Spinal cord (tissue), 10 donors: ENCODE measurements around the gene ZNF878. TPM values are rescaled to one million over a fixed set of nuclear protein-coding genes. Genes with fewer than 3 reads are reported as not detected.
"Not testable (repeated sequence)": the region's sequence is repeated elsewhere in the genome, so short reads cannot be mapped to it uniquely, and the experiment has no call there.

Experiments used
- DNase-seq, 6 donors: peaks; one replicate each; pipeline versions ENCODE4 v3.0.0 to v3.0.0-alpha.2; 2013 to 2015; ENCODE audit warnings: low spot score in 6 of 6, low read depth in 4 of 6
- H3K27ac ChIP-seq: one replicate; pipeline ENCODE4 v1.5.1; 2013; ENCODE audit warnings: low read depth, low read length, control low read depth
- H3K27me3 ChIP-seq: one replicate; pipeline ENCODE4 v1.6.1; 2013; ENCODE audit warnings: low read length; ENCODE audit not compliant: control insufficient read depth, insufficient read depth
- H3K36me3 ChIP-seq: one replicate; pipeline ENCODE4 v1.6.1; 2013; ENCODE audit warnings: low read length; ENCODE audit not compliant: control insufficient read depth, insufficient read depth
- H3K4me1 ChIP-seq: one replicate; pipeline ENCODE4 v1.6.1; 2013; ENCODE audit warnings: low read length; ENCODE audit not compliant: control insufficient read depth, insufficient read depth
- H3K4me3 ChIP-seq: one replicate; pipeline ENCODE4 v1.5.1; 2013; ENCODE audit warnings: low read depth, low read length, control low read depth
- H3K9me3 ChIP-seq: one replicate; pipeline ENCODE4 v1.6.1; 2013; ENCODE audit warnings: low read length; ENCODE audit not compliant: control insufficient read depth, insufficient read depth
- WGBS: methylation state at CpG from one replicate; pipeline ENCODE4 v1.1.5; 2013; ENCODE audit warnings: missing lambda C conversion rate; ENCODE audit not compliant: insufficient coverage; 5-methylcytosine and 5-hydroxymethylcytosine counted together
- long read RNA-seq, 4 donors: transcript quantifications; one replicate each; lab custom pipeline, GENCODE V29; 2026
- polyA plus RNA-seq, 2 donors: library from polyadenylated mRNA; unstranded; fragments of 120-200 nt; gene quantifications; one replicate each; pipeline ENCODE4 v1.2.1, GENCODE V29; 2013; ENCODE audit not compliant: insufficient read length in 2 of 2
- total RNA-seq, 2 donors: library from RNA; depleted of rRNA in 1 of 2; stranded (reverse); fragments of 120-200 nt in 1 of 2; fragments of >200 nt in 1 of 2; gene quantifications; one replicate each; pipeline versions ENCODE4 v1.2.3 to v1.2.4, GENCODE V29; 2013 to 2014
- donor health status: healthy.

Gene ZNF878
- under 1 TPM; 0.44 to 0.59 TPM for total RNA-seq
- polyA plus RNA-seq, result 1 to 10 TPM in 1 of 2 donors, under 1 TPM in 1; 0.62 to 1.6 TPM
- long read RNA-seq, donor 1, result 0 reads
- long read RNA-seq, donor 2, result 0 reads
- long read RNA-seq, donor 3, result 0 reads
- long read RNA-seq, donor 4, result 0 reads

DNA sequence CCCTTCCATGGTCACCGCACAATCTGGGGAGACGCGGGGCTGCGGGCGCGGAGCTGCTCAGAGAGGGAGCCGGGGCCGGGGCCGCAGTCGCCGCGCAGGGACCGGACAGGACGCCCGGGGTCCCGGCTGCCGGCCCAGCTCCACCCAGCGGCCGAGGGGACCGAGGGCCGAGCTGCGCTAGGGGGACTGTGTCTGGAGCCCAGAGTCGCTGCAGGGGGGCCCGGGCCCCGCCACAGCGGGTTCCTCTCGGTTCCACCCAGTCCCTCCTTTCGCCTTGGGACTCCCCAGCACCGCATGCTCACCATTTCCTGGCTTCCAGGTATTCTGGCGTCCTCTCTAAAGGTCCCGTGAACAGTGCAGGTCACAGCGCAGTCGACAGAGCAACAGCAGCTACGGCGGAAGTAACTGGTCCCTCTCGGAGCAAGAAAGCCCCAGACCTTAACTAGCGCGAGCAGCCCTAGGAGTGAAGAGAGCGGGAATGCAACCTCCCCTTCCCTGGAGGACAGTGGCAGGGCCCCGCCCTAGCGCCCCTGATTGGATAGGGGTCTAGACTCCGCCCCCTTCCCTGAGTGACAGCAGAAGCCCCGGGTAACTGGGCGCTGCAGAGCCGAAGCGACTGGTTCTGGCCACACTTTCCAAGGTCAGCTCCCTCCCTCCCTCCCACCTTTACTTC, at the start of gene ZNF878:
TSS of gene ZNF878 (minus strand) at position 465 of the 673 bp plus-strand sequence. CDS start at position 305, 160 bp downstream.
- Histone ChIP-seq H3K27me3 (no peaks in the 10 kb centered on the region), H3K27ac (peak within 1 kb of the TSS; percentile 90), H3K4me1 (peaks cover 17% of the 10 kb centered on the region), H3K9me3 (no peaks in the 10 kb centered on the region), H3K36me3 (no peaks in the 10 kb centered on the region), H3K4me3 (peak within 1 kb of the TSS; percentile 70)
- DNase-seq, result peak in 5 of 6 donors; percentile 72 to 96 (median 86)
- WGBS, result 0% methylated on average over 46 of the region's 46 CpGs

DNA sequence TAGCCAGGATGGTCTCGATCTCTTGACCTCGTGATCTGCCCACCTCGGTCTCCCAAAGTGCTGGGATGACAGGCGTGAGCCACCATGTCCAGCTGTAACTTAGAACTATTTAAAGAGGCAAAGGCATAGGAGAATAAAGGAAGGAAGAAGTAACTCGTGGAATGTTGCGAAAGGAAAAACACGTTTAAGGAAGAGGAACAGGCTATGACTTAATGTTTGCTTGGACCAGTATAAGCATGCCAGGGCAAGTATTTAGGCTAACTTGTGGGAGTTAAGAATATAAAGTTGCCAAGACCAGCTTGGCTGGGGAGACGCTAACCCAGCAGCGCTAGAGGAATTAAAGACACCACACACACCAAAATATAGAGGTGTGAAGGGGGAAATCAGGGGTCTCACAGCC, 45.3 kb upstream of the ZNF878 start:
- DNase-seq, result no peak
- peaks cover 4% of the 10 kb centered on the region for H3K36me3 ChIP-seq
- H3K4me3 ChIP-seq, result no peak overlapping the region
- no peak overlapping the region for H3K27ac ChIP-seq
- no peaks in the 10 kb centered on the region for H3K9me3 ChIP-seq
- no peaks in the 10 kb centered on the region for H3K27me3 ChIP-seq
- H3K4me1 ChIP-seq, result no peaks in the 10 kb centered on the region
- 89% methylated on average over 7 of the region's 9 CpGs for WGBS

DNA sequence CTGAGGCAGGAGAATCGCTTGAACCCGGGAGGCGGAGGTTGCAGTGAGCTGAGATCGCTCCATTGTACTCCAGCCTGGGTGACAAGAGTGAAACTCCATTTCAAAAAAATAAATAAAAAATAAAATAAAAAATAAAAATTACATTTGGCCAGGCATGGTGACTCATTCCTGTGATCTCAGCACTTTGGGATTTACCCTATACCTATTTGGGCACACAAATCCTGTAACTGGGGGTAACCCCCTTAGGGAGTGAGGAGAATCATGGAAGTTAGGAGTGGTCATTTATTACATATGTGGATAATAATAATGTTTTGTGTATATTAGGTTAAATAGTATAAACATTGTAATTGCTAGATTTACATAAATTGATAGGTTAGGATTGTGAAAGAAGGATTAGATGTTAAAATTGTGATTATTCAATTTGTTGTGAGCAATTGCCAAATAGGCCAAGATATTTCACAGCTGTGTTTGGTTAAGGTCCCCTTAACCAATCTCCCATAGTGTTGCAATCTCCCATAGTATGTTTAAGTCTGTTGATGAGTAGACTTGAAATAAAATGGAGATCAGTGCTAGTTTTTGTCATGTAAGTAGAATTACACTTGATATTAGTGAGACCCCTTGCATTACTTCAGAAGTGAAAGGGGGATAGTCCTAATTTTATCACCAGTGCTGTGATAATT, 42.5 kb upstream of the ZNF878 start:
- H3K27ac ChIP-seq, result no peak overlapping the region
- DNase-seq, result no peak
- H3K27me3 ChIP-seq, result no peaks in the 10 kb centered on the region
- peaks cover 19% of the 10 kb centered on the region for H3K4me1 ChIP-seq
- WGBS, result no CpG with 5 or more reads among the region's 4 CpGs
- peaks cover 4% of the 10 kb centered on the region for H3K36me3 ChIP-seq
- no peaks in the 10 kb centered on the region for H3K9me3 ChIP-seq
- H3K4me3 ChIP-seq, result no peak overlapping the region

DNA sequence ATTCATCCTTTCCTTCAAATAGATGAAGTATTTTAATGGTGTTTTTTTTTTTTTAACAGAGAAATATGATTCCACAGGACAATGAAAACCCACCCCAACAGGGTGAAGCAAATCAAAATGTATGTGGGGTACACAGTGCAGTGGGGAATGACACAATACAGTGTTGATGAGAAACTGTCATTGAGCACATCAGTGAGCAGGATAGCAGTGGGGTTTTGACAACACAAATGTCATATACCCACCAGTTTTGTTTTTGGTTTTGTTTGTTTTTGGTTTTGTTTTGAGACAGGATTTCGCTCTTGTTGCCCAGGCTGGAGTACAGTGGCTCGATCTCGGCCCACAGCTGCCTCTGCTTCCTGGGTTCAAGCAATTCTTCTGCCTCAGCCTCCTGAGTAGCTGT, 41.0 kb upstream of the ZNF878 start:
- Histone ChIP-seq H3K4me1 (peaks cover 19% of the 10 kb centered on the region), H3K27ac (no peak overlapping the region), H3K27me3 (no peaks in the 10 kb centered on the region), H3K36me3 (peaks cover 4% of the 10 kb centered on the region), H3K9me3 (no peaks in the 10 kb centered on the region), H3K4me3 (no peak overlapping the region)
- 100% methylated on average over 3 of the region's 3 CpGs for WGBS
- DNase-seq, result no peak

DNA sequence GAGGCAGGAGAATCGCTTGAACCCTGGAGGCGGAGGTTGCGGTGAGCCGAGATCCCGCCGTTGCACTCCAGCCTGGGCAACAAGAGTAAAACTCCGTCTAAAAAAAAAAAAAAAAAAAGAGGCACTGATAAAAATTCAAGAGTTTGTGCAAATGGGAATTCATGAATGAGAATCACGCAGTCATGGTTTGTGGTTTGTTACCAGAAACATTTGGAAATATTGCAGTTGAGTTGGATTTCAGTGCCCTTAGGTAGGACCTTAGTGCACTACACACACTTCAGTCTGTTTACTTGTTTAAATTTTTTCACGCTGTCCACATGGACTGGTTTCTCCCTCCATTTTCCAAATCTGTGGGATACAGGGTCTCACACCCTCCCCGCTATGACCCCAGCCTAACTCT, 40.2 kb upstream of the ZNF878 start:
- Histone ChIP-seq H3K27me3 (no peaks in the 10 kb centered on the region), H3K36me3 (peaks cover 2% of the 10 kb centered on the region), H3K27ac (no peak overlapping the region), H3K4me1 (peaks cover 19% of the 10 kb centered on the region), H3K4me3 (peak overlapping the region; percentile 68), H3K9me3 (no peaks in the 10 kb centered on the region)
- no peak for DNase-seq
- WGBS, result 37% methylated on average over 9 of the region's 10 CpGs

DNA sequence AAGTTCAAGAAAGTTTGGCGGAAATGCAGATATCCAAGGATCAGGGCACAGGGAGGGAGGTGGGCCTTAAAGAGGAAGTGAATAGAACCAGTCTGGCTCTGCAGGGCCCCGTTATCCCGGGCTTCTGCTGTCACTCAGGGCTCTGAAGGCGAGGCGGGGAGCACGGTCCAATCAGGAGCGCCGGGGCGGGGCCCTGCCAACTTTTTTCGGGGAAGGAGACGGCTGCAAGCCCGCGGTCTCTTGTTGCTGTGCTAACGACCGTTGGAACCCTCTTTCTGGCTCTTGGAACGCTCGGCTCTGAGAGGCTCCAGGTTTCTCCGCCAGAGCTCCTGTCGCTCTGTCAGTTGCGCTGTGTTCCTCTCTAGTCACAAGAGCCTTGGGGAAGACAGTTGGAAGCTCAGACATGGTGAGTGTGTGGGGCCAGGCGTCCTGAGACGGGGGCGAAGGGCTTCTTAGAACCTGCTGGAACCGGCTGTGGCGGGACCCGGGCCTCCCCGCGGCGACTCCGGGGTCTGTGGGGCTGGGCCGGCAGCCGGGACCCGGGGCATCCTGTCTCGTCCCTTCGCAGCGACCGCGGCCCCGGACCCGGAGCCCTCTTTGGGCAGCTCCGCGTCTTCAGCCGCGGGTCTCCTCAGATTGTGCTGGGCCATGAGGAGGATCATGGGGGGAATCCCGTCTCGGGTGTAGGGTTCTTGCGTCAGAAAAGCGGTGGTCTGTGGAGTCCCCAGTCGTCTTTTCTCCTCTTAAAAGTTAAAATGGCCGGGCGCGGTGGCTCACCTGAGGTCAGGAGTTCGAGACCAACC, 39.5 kb upstream of the ZNF878 start:
- Histone ChIP-seq H3K9me3 (no peaks in the 10 kb centered on the region), H3K36me3 (no peaks in the 10 kb centered on the region), H3K4me3 (peak overlapping the region; percentile 68), H3K27ac (peak overlapping the region; percentile 93), H3K4me1 (peaks cover 19% of the 10 kb centered on the region), H3K27me3 (no peaks in the 10 kb centered on the region)
- peak; percentile 56 to 93 (median 72) for DNase-seq
- WGBS, result 3% methylated on average over 52 of the region's 53 CpGs

DNA sequence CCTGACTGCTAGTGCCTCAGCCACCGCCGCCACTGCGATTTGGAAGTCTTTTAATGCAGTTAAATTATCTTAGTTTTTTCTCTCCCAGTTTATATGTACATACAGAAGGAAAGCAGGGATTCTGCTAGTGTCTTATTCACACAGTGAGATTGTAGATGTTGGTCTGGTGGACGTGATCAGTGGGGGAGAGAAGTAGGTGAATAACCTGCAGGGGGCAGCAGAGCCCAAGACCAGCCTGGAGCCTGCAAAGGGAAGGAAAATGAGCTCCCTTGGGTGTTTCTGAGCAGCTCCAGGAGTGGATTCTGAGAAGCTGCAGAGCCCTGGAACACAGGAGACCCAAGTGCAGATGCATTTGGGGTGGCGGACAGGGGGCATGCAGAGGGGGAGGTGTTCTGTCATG, 38.0 kb upstream of the ZNF878 start:
- Histone ChIP-seq H3K36me3 (no peaks in the 10 kb centered on the region), H3K27me3 (no peaks in the 10 kb centered on the region), H3K9me3 (no peaks in the 10 kb centered on the region), H3K27ac (no peak overlapping the region), H3K4me1 (peaks cover 19% of the 10 kb centered on the region), H3K4me3 (no peak overlapping the region)
- WGBS, result 63% methylated on average over 2 of the region's 5 CpGs
- peak; percentile 5 to 91 (median 34) for DNase-seq

DNA sequence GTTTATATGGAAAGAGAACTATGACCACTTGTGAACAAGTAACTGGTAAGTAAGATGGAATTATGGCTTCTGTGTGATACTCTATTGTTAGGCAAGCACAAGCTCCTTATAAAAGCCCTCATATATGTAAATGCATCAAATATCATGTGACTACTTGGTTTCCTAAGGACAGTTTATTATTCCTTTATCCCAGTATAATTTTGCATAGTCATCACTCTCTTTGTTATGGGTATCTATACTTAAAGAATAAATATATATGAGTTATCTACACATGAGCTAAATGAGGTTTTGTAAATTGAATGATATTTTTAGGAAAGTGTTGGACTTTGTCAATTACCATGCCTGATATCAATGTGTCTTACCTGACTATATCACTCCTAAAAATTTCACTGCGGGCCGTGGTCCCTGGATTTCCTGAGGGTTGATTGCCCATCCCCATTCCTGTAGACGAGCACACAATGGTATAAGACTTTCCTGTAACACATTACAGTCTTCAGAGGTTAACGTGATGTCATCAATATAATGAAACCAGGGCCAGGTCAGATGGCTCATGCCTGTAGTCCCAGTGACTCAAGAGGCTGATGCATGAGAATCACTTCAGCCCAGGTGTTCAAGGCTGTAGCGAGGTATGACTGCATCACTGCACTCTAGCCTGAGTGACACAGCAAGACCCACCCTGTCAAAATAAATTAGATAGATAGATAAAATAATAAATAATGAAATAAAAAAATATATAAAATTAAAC, 32.5 kb upstream of the ZNF878 start:
- Histone ChIP-seq H3K27ac (no peak overlapping the region), H3K4me1 (no peaks in the 10 kb centered on the region), H3K4me3 (no peak overlapping the region), H3K36me3 (peaks cover 5% of the 10 kb centered on the region), H3K9me3 (peaks cover 3% of the 10 kb centered on the region), H3K27me3 (no peaks in the 10 kb centered on the region)
- DNase-seq, result no peak
- WGBS, result 87% methylated on average over 4 of the region's 5 CpGs

DNA sequence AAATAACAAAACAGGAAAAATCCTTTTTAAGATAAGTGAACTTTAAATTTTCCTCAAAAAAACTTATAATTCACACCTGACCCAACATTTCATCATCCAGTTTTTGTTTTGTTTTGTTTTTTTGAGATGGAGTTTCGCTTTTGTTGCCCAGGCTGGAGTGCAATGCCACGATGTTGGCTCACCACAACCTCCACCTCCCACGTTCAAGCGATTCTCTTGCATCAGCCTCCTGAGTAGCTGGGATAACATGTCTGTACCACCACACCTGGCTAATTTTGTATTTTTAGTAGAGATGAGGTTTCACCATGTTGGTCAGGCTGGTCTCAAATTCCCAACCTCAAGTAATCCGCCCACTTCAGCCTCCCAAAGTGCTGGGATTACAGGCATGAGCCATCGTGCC, 30.6 kb upstream of the ZNF878 start:
- H3K36me3 ChIP-seq, result peaks cover 21% of the 10 kb centered on the region
- not testable (repeated sequence) for H3K27ac ChIP-seq, H3K4me3 ChIP-seq, DNase-seq, H3K4me1 ChIP-seq, H3K27me3 ChIP-seq, H3K9me3 ChIP-seq
- no CpG with 5 or more reads among the region's 6 CpGs for WGBS
